Gastrocnemius medialis (tissue), 4 donors: ENCODE data around the gene IRF2.

ENCODE experiments used
- CTCF ChIP-seq, 5 experiments: fragments of 450-650 bp in 3 of 5; fragments of 200-600 bp in 2 of 5; sonication (generic) in 2 of 5; IDR thresholded peaks in 4 of 5; conservative IDR thresholded peaks in 1 of 5; 1 replicate in 4 of 5; 2 replicates in 1 of 5; pipeline ENCODE4 v1.5.1; 2016 to 2019; ENCODE audit warnings: antibody characterized with exemption in 5 of 5, mild to moderate bottlenecking in 3 of 5, moderate library complexity in 3 of 5
- POLR2A ChIP-seq, 2 donors: fragments of 450-650 bp; IDR thresholded peaks; one replicate each; pipeline ENCODE4 v1.6.1; 2017; ENCODE audit warnings: antibody characterized with exemption in 2 of 2, mild to moderate bottlenecking in 2 of 2, moderate library complexity in 2 of 2

GRCh38 chr4:184373886-184374405, 100.4 kb downstream of the IRF2 start:
- no peak for TF ChIP-seq CTCF (IDR thresholded peaks at IDR 0.05 in 4 of 5, conservative IDR thresholded peaks at IDR 0.05 in 1 of 5)
- no peak for TF ChIP-seq POLR2A (IDR thresholded peaks at IDR 0.05)
